Subcutaneous abdominal adipose tissue (tissue), 5 donors: ENCODE measurements around the gene AHSA1.

Experiments used
- H3K27ac ChIP-seq: one replicate; pipeline ENCODE4 v1.7.0; 2013; ENCODE audit warnings: low read depth, mild to moderate bottlenecking, inconsistent platforms, low read length, moderate library complexity
- H3K27me3 ChIP-seq, 5 donors: one replicate each; pipeline ENCODE4 v1.7.0; 2013; ENCODE audit warnings: low read length in 5 of 5, inconsistent platforms in 1 of 5; ENCODE audit not compliant: control insufficient read depth in 5 of 5, insufficient read depth in 4 of 5
- H3K36me3 ChIP-seq, 5 donors: one replicate each; pipeline ENCODE4 v1.7.0; 2013; ENCODE audit warnings: low read length in 5 of 5; ENCODE audit not compliant: control insufficient read depth in 5 of 5, insufficient read depth in 5 of 5
- H3K4me1 ChIP-seq, 5 donors: one replicate each; pipeline ENCODE4 v1.7.0; 2013; ENCODE audit warnings: low read length in 5 of 5, mild to moderate bottlenecking in 3 of 5, moderate library complexity in 1 of 5; ENCODE audit not compliant: control insufficient read depth in 5 of 5, insufficient read depth in 5 of 5
- H3K4me3 ChIP-seq, 5 donors: one replicate each; pipeline ENCODE4 v1.7.0; 2013; ENCODE audit warnings: low read length in 5 of 5, low read depth in 1 of 5
- H3K9ac ChIP-seq, 5 donors: one replicate each; pipeline ENCODE4 v1.7.0; 2013; ENCODE audit warnings: low read length in 5 of 5, mild to moderate bottlenecking in 4 of 5, moderate library complexity in 3 of 5
- H3K9me3 ChIP-seq, 5 donors: one replicate each; pipeline ENCODE4 v1.7.0; 2013; ENCODE audit warnings: low read length in 5 of 5; ENCODE audit not compliant: control insufficient read depth in 5 of 5
- donor health status: healthy.
- donor health status: healthy.
- donor health status: healthy.
- donor health status: healthy.
- donor health status: healthy.

AHSA1 gene

DNA sequence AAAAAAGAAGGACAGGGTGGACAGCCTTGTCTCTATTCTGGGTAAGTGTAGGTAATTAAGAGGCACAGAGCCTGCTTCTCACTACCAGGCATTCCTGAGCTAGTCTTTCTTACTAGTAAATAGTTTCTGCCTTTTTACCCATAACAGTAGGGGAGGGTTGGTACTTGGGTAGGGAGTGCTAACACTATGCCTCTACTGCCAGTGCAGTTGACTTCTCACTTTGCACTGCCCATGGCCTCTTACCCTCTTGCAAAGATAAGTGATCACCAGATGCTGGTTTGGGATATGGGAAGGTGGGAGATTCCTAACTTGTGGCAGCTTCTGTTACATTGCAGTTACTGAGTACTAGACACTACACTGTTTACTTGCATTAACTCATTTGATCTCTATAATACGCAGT is 11.6 kb downstream of the AHSA1 start:
- H3K9ac ChIP-seq: no peak overlapping the region
- no peaks in the 10 kb centered on the region for H3K27me3 ChIP-seq
- no peaks in the 10 kb centered on the region for H3K9me3 ChIP-seq
- peaks cover 0 to 6% (median 2%) of the 10 kb centered on the region in 5 donors for H3K4me1 ChIP-seq
- H3K27ac ChIP-seq: no peak overlapping the region
- H3K36me3 ChIP-seq: peaks cover 28 to 58% (median 48%) of the 10 kb centered on the region in 5 donors
- no peak overlapping the region for H3K4me3 ChIP-seq

DNA sequence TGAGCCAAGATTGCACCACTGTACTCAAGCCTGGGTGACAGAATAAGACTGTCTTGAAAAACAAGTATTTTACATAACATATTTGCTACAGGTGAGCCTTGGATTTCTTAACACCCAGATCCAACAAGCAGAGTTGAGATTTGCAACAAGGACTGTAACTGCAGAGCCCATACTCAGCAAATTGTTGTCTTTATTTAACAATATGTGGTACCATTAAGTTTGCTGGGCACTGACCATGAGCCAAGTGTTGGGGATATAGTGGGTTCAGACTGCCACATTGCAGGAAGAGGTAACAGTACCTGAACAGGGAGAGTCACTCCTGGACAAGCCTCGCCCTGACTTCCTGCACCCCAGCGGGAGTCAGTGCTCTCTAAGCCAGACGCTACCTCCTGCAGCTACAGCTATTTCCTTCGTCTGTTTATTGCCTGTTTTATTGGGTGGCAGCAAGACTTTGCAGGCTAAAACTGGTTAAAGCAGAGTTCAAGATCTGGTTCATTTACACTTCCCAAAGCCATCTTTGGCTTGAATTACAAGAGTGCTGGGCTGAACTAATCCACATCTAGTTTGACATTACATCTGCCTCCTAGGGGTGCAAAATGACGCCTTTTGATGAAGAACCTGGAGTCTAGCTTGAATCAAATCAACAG is 12.5 kb downstream of the AHSA1 start:
- Histone ChIP-seq H3K9ac (no peak overlapping the region), H3K27me3 (no peaks in the 10 kb centered on the region), H3K36me3 (peaks cover 21 to 50% (median 40%) of the 10 kb centered on the region in 5 donors), H3K4me3 (no peak overlapping the region), H3K4me1 (peaks cover 0 to 12% (median 4%) of the 10 kb centered on the region in 5 donors), H3K27ac (no peak overlapping the region), H3K9me3 (no peaks in the 10 kb centered on the region)

DNA sequence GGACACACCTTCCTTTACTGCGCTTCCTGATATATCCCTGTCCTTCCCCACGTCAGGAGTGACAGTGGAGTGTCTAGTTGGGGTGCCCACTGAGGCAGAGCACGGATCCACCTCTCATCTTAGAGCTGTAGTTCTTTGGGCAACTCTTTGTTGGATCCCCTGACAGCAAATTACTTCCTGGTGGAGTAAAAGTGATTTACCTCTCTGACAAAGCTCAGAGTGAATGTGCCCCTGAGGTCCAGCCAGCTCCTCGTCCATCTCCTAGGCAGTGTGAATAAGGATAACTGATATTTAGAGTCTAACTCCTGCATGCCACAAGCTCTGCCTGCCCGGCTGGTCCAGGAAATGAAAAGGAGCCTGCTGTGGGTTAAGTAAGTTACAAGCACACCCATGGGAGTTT is 16.0 kb downstream of the AHSA1 start:
- Histone ChIP-seq H3K27ac (no peak overlapping the region), H3K36me3 (peaks cover 5 to 14% (median 10%) of the 10 kb centered on the region in 5 donors), H3K9ac (no peak overlapping the region), H3K27me3 (peaks cover 0 to 6% (median 3%) of the 10 kb centered on the region in 5 donors), H3K9me3 (no peaks in the 10 kb centered on the region), H3K4me1 (peaks cover 0 to 12% (median 4%) of the 10 kb centered on the region in 5 donors), H3K4me3 (no peak overlapping the region)

DNA sequence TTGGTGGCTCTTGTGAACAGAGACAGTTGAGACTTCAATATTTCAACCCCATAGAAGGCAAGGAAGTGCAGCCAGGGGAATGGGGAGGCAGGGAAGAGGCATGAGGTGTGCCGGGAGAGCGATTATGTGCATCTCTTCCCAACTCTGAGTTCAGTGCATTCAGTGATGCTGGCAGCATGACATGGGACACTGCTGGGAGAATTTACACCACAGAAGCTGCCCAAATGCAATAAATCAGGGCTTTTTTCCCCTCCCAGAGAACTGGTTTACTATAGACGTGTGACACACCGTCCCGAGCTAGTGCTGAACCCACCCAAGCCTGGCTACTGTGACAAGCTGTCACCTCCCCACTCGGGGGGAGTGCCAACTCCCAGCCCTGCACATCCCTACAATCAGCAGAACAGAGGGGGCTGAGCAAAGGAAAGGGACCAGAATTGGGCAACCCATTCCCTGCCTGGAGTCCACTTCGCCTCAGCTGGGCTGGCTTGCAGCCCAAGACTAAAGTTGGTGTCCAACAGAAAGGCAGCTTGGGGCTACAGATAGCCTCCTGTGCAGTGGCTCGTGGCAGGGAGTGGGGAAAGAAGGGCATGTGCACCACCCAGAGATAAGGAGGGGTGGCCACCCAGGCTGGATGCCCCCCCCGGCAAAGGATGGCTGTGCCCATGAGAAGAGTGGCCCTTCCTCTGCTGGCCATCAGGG is 16.7 kb downstream of the AHSA1 start:
- H3K9me3 ChIP-seq: no peaks in the 10 kb centered on the region
- H3K27ac ChIP-seq: no peak overlapping the region
- H3K4me1 ChIP-seq: peaks cover 0 to 12% (median 4%) of the 10 kb centered on the region in 5 donors
- H3K36me3 ChIP-seq: peaks cover 1 to 7% (median 2%) of the 10 kb centered on the region in 5 donors
- H3K9ac ChIP-seq: peak overlapping the region in 1 of 5 donors; percentile 13
- H3K27me3 ChIP-seq: peaks cover 0 to 6% (median 3%) of the 10 kb centered on the region in 5 donors
- no peak overlapping the region for H3K4me3 ChIP-seq

DNA sequence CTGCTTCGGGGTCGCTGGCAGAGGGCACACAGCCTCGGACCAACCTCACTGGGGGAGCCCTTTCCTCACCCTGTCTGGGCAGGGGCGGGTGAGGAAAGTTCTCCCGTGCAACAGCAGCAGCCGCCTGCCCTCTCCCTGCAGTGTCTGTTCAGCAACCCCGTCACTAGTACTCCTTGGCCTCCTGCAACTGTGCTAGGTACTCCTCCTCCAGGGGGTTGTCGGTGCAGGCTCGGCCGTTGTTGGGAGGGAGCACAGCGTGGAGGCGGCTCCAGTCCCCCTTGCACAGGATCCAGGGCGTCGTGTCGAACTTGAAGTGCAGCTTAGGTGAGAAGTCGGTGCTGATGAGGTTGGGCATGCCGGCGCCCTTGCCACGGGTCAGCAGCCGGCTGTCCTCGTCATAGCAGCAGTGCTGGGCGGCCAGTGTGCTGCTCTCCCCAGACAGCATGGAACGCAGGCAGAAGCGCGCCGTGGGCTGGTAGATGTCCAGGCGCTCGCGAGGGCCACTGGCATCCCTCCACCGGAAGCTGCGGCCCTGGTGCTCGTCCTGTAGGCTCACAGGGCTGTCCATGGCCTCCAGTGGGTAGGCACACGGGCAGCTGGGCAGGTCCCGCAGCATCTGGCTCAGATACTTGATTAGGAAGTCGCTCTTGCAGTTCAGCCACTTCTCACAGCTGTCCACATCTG is 17.7 kb downstream of the AHSA1 start:
- Histone ChIP-seq H3K9me3 (no peaks in the 10 kb centered on the region), H3K27ac (no peak overlapping the region), H3K9ac (no peak overlapping the region), H3K27me3 (peaks cover 0 to 6% (median 3%) of the 10 kb centered on the region in 5 donors), H3K36me3 (no peaks in the 10 kb centered on the region), H3K4me3 (no peak overlapping the region), H3K4me1 (peaks cover 0 to 12% (median 4%) of the 10 kb centered on the region in 5 donors)

DNA sequence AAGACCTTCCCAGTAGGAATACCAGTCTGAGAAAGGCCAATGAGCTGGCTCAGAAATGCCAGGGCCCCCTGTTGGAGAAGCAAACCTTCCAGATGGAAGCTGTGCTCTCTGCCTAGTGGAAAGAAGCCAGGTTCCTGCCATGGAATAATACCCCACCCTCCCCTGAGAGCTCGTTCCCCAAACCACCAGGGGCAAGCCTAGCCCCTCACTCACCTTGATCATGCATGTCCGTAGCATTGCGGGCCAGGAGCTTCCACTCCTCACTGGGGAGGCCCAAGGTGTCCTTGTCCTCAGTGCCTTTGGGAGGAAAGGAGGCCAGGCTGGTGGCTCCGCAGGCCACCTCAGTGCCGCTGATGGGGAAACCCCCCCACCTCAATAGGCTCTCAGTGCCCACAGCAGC is 20.1 kb downstream of the AHSA1 start:
- Histone ChIP-seq H3K36me3 (no peaks in the 10 kb centered on the region), H3K9me3 (no peaks in the 10 kb centered on the region), H3K27ac (no peak overlapping the region), H3K4me3 (no peak overlapping the region), H3K27me3 (peaks cover 0 to 6% (median 3%) of the 10 kb centered on the region in 5 donors), H3K4me1 (peaks cover 0 to 12% (median 4%) of the 10 kb centered on the region in 5 donors), H3K9ac (no peak overlapping the region)

DNA sequence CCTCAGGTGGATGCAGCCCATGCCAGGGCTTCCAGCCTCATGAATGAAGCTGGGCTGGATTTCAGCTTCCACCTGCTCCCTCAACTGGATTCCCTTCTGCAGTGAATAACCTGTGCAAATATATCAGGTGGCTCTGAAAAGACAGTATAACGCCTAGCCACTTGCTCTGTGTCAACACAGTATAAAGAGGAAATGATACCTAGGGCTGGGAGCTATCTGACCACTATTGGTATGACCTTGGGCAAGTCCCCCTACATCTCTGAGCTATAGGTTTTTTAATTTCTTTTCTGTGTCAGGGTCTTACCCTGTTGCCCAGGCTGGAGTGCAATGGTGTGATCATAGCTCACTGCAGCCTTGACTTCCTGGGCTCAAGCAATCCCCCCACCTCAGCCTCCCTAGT is 20.9 kb downstream of the AHSA1 start:
- Histone ChIP-seq H3K27ac (no peak overlapping the region), H3K4me3 (no peak overlapping the region), H3K4me1 (peaks cover 0 to 12% (median 4%) of the 10 kb centered on the region in 5 donors), H3K9ac (no peak overlapping the region), H3K9me3 (no peaks in the 10 kb centered on the region), H3K36me3 (no peaks in the 10 kb centered on the region), H3K27me3 (peaks cover 0 to 6% (median 3%) of the 10 kb centered on the region in 5 donors)

DNA sequence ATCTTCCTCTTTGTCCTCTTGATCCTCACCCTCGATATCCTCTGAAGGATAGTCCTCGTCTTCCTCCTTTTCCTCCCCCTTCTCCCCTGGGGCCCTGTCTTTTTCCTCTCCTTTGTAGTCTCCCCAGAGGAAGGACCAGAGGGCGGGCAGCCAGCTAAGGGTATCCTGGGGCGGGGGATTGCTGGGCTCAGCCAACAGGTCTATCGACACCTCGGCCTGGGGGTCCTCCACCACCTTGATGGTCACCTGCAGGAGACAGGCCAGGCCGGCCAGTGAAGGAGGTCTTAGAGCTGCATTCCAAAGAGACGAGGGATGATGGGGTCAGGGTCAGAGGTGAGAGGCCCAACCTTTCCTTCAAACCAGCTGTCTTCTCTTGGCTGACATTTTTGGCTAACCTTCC is 24.5 kb downstream of the AHSA1 start:
- Histone ChIP-seq H3K27ac (no peak overlapping the region), H3K36me3 (no peaks in the 10 kb centered on the region), H3K4me1 (no peaks in the 10 kb centered on the region), H3K4me3 (no peak overlapping the region), H3K9ac (no peak overlapping the region), H3K9me3 (no peaks in the 10 kb centered on the region), H3K27me3 (peaks cover 0 to 4% (median 3%) of the 10 kb centered on the region in 5 donors)

DNA sequence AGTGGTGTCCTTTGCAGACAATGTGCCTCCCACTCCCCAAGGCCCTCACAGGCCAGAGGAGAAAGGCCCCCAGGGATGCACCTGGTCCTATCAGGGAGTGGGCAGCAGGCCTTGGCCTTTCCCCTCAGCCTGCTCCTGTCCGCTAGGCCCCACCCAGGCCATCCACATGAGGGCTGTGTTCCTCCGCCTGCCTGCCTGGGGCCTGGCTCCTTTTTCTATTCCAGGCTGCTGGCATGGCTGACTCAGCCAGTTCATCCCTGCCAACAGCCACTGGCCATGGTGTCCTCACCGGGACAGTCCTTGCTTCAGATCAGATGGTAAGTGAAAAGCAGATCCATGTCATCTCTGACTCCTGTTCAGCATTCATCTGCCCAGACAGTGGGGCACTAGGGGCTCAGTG is 27.4 kb downstream of the AHSA1 start:
- no peaks in the 10 kb centered on the region for H3K4me1 ChIP-seq
- no peaks in the 10 kb centered on the region for H3K9me3 ChIP-seq
- no peak overlapping the region for H3K4me3 ChIP-seq
- H3K9ac ChIP-seq: no peak overlapping the region
- no peaks in the 10 kb centered on the region for H3K36me3 ChIP-seq
- H3K27ac ChIP-seq: no peak overlapping the region
- H3K27me3 ChIP-seq: peaks cover 0 to 2% (median 0%) of the 10 kb centered on the region in 5 donors
